Mucosa of descending colon (tissue), 3 donors: ENCODE data around the gene NT5C1A. TPM values are rescaled to one million over a fixed set of nuclear protein-coding genes. Genes with fewer than 3 reads are reported as not detected.

Experiments
- ATAC-seq: fragments of 200-7000 bp; cut with Tn5 transposase; one replicate; pipeline ENCODE4 v1.9.1; 2020; ENCODE audit warnings: mild to moderate bottlenecking, moderate library complexity
- DNase-seq, 3 donors: peaks; one replicate each; pipeline ENCODE4 v3.0.0-alpha.2; 2020
- H3K36me3 ChIP-seq: fragments of 200-600 bp; one replicate; pipeline ENCODE4 v1.8.0; 2021; ENCODE audit warnings: low read depth, mild to moderate bottlenecking
- H3K4me1 ChIP-seq: fragments of 200-600 bp; one replicate; pipeline ENCODE4 v1.8.0; 2021; ENCODE audit warnings: low read depth, mild to moderate bottlenecking
- H3K4me3 ChIP-seq: fragments of 200-600 bp; one replicate; pipeline ENCODE4 v1.8.0; 2021; ENCODE audit warnings: mild to moderate bottlenecking
- H3K9me3 ChIP-seq: fragments of 200-600 bp; one replicate; pipeline ENCODE4 v1.8.0; 2021; ENCODE audit warnings: mild to moderate bottlenecking
- CTCF ChIP-seq: fragments of 200-600 bp; IDR thresholded peaks from one replicate; pipeline ENCODE4 v1.8.0; 2022; ENCODE audit warnings: antibody characterized with exemption, mild to moderate bottlenecking
- intact Hi-C, 2 donors: fragments of 100-400 bp; cut with DNase I in 1 of 2; cut with micrococcal nuclease in 1 of 2; formaldehyde crosslinking; loops; one replicate each; pipeline versions ENCODE4 v1.11.0 to v1.11.1; 2022; cut with DNase I, micrococcal nuclease
- total RNA-seq, 3 donors: library from RNA; stranded (reverse); fragmentation: NEBNext Ultra II Directional in 2 of 3; extraction: Animal tissue kit (Norgen Biotek cat#: 25700) in 2 of 3; gene quantifications; one replicate each; pipeline versions ENCODE4 v1.2.1 to v1.2.4, GENCODE V29; 2021 to 2023
- donor health status: DM: no; HTN: no; CAD: no; lungs with moderate emphysema.
- donor health status: DM: no; HTN: no; CAD: no.
- donor health status: DM: no; HTN: yes; CAD: no.

Gene NT5C1A
- total RNA-seq, 3 donors from 2014 or later = 0.27 TPM; not detected in 2

- no peaks in the 10 kb centered on the region for H3K36me3 ChIP-seq
- DNase-seq = peak in 2 of 3 donors; percentile 31 to 55
- H3K4me3 ChIP-seq = no peak overlapping the region
- no peaks in the 10 kb centered on the region for H3K9me3 ChIP-seq
- no peak for ATAC-seq
- intact Hi-C loops = no loop called here
- TF ChIP-seq CTCF = no peak
- peaks cover 18% of the 10 kb centered on the region for H3K4me1 ChIP-seq
These were observed 20.5 kb upstream of the NT5C1A start for GRCh38 chr1:39692152-39693074.

GRCh38 chr1:39691383-39692151, 19.7 kb upstream of the NT5C1A start, which contains the start of gene HPCAL4:
Gene HPCAL4 (minus strand): TSS chr1:39691433. CDS start chr1:39684603, 6,830 bp downstream.
- Histone ChIP-seq H3K4me3 (no peak within 1 kb of the TSS), H3K36me3 (no peaks in the 10 kb centered on the region), H3K4me1 (peaks cover 18% of the 10 kb centered on the region), H3K9me3 (no peaks in the 10 kb centered on the region)
- intact Hi-C loops = no loop called here
- no peak for TF ChIP-seq CTCF
- ATAC-seq (peak; percentile 99), DNase-seq (peak; percentile 88 to 93 (median 92))

- intact Hi-C loops = no loop called here
- TF ChIP-seq CTCF = no peak
- DNase-seq = no peak
- Histone ChIP-seq H3K4me3 (no peak overlapping the region), H3K9me3 (no peaks in the 10 kb centered on the region), H3K36me3 (no peaks in the 10 kb centered on the region), H3K4me1 (peaks cover 18% of the 10 kb centered on the region)
- no peak for ATAC-seq
These were observed 19.0 kb upstream of the NT5C1A start for GRCh38 chr1:39690794-39691382.

GRCh38 chr1:39690225-39690624, 18.3 kb upstream of the NT5C1A start:
- H3K36me3 ChIP-seq = no peaks in the 10 kb centered on the region

More at GRCh38 chr1:39690225-39690624, 18.3 kb upstream of the NT5C1A start:
- no peak for ATAC-seq
- intact Hi-C loops = no loop called here
- no peak overlapping the region for H3K4me3 ChIP-seq
- DNase-seq = no peak
- peaks cover 18% of the 10 kb centered on the region for H3K4me1 ChIP-seq
- no peaks in the 10 kb centered on the region for H3K9me3 ChIP-seq
- no peak for TF ChIP-seq CTCF
